ENCODE results near the gene MYBL2.

MYBL2 gene

DNA sequence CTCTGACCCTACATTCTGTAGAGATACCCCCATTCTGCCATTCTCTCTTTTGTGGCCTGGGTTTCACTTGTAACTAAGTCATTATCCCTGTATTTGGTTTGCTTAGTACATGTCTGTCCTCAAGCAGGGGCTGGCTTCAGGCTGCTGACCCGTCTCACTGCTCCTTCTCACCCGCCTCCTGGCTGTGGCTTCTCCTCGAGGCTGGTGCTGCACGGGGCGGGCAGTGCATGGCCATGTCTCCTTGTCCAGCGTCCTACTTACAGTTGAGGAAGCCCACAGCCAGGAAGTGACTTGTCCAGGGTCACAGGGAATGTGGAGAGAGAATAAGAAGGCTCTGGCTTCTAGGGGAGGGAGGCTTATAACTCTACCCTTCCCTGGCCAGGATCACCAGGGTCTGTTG is 48.6 kb downstream of the MYBL2 start:
- TF ChIP-seq, protein P1, sequence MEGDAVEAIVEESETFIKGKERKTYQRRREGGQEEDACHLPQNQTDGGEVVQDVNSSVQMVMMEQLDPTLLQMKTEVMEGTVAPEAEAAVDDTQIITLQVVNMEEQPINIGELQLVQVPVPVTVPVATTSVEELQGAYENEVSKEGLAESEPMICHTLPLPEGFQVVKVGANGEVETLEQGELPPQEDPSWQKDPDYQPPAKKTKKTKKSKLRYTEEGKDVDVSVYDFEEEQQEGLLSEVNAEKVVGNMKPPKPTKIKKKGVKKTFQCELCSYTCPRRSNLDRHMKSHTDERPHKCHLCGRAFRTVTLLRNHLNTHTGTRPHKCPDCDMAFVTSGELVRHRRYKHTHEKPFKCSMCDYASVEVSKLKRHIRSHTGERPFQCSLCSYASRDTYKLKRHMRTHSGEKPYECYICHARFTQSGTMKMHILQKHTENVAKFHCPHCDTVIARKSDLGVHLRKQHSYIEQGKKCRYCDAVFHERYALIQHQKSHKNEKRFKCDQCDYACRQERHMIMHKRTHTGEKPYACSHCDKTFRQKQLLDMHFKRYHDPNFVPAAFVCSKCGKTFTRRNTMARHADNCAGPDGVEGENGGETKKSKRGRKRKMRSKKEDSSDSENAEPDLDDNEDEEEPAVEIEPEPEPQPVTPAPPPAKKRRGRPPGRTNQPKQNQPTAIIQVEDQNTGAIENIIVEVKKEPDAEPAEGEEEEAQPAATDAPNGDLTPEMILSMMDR (IDR thresholded peaks at IDR 0.05; ENCODE audit: low read depth, low read length): no peak
- DNase-seq (ENCODE audit: low read depth in 2 of 2): no peak
- no peak overlapping the region for H3K4me3 ChIP-seq (replicated peaks in 1 of 2; ENCODE audit: low read depth in 2 of 2, low read length in 2 of 2)

DNA sequence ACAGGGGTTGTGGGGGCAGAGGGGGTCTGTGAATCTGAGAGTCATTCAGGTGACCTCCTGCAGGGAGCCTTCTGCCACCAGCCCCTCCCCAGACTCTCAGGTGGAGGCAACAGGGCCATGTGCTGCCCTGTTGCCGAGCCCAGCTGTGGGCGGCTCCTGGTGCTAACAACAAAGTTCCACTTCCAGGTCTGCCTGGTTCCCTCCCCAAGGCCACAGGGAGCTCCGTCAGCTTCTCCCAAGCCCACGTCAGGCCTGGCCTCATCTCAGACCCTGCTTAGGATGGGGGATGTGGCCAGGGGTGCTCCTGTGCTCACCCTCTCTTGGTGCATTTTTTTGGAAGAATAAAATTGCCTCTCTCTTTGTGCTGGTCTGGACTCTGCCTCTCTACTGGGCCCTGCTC is 49.2 kb downstream of the MYBL2 start:
- no peak overlapping the region for H3K4me3 ChIP-seq (replicated peaks in 1 of 2; ENCODE audit: low read depth in 2 of 2, low read length in 2 of 2)
- TF ChIP-seq, protein P1 (IDR thresholded peaks at IDR 0.05; ENCODE audit: low read depth, low read length): no peak
- no peak for DNase-seq (ENCODE audit: low read depth in 2 of 2)

DNA sequence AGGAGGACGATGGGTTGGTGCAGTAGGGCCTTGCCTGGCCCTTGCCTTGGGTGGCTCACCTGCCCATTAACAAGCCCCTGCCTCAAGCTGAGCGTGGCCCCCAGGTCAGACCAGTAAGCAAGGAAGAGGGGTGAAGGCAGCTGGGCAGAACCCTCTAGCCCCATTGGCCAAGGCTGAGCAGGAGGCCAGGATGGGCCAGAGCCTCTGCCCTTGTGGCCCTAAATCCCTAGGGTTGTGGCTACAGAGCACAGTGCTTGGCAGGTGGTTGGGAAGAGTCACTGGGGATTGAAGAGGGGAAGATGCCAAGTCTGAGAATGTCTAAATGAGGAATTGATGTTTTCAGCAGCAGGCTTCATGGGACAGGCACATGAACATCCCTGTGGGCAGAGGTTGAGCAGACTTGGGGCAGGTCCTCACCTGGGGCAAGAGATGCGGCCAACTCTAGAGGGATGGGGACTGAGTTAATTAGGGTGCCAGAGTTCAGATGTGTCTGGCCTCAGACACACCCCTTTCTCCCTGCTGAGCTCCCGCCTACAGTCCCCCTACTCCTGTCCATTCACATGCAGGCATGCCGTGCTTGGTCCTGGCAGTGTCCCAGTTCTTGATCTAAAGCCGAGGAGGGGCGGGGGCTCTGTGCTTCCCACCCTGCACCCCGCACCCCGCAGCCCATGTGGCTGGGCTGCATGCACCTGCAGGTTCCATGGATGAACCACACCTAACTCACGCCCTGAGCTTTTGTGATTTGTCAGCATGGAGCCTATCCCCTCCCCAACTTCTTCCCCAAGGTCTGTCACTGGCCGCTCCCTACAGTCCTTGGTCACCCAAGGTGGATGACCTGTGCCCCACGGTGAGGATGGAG is 50.1 kb downstream of the MYBL2 start:
- TF ChIP-seq, protein P1 (IDR thresholded peaks at IDR 0.05; ENCODE audit: low read depth, low read length): no peak
- H3K4me3 ChIP-seq (replicated peaks in 1 of 2; ENCODE audit: low read depth in 2 of 2, low read length in 2 of 2): no peak overlapping the region
- DNase-seq (ENCODE audit: low read depth in 2 of 2): no peak

DNA sequence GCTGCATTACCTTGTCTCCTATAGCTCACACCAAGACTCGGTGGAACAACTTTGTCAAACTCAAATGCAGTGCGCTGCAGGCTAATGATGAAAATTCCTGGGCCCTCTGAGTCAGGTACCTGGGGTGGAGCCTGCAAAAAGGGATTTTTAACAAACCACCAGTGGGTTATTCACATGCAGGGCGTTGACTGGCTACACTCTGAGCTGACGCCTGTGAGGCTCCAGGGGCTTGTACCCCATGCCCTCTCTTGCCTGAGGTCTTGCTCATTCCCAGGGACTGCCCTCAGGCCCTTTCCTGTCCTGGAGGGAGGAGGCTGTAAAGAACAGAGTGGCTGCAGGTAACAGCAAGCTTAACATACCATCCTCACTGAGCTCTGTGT is 50.7 kb downstream of the MYBL2 start:
- H3K4me3 ChIP-seq (replicated peaks in 1 of 2; ENCODE audit: low read depth in 2 of 2, low read length in 2 of 2): no peak overlapping the region
- DNase-seq (ENCODE audit: low read depth in 2 of 2): no peak
- TF ChIP-seq, protein P1 (IDR thresholded peaks at IDR 0.05; ENCODE audit: low read depth, low read length): no peak

DNA sequence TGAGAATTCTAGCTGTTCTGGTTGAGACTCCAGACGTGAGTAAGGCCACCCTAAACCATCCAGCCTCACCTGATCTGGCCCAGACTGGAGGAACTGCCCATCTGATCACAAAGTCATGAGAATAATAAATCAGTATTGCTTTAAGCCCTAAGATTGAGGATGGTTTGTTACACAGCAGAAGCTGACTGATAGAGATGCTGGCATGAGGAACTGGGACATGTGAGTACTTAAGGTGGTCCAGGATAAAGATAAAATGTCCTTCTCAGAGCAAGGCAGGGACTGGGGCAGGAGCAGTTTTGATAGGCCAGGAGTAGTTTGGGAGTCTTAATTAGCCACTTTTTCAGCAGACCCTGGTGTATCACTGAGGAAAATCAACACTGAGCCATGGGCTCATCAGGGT is 53.1 kb downstream of the MYBL2 start:
- no peak for DNase-seq (ENCODE audit: low read depth in 2 of 2)
- TF ChIP-seq, protein P1 (IDR thresholded peaks at IDR 0.05; ENCODE audit: low read depth, low read length): no peak
- H3K4me3 ChIP-seq (replicated peaks in 1 of 2; ENCODE audit: low read depth in 2 of 2, low read length in 2 of 2): no peak overlapping the region

DNA sequence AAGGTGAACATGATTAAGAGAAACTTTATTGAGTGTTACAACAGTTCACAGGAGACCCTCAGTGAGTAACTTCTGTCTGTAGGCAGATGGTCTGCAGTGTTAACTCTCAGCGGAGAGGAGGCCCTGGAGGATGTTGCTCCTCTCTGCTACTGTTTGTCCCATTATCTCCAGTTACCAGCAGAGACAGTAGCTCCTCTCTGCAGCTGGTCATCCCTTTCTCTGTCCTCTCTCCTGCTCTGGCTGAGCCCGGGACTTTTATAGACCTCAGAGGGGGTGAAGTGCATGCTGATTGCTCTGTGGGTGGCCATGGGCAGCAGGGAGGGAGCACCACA is 54.1 kb downstream of the MYBL2 start:
- no peak for DNase-seq (ENCODE audit: low read depth in 2 of 2)
- TF ChIP-seq, protein P1 (IDR thresholded peaks at IDR 0.05; ENCODE audit: low read depth, low read length): no peak
- no peak overlapping the region for H3K4me3 ChIP-seq (replicated peaks in 1 of 2; ENCODE audit: low read depth in 2 of 2, low read length in 2 of 2)
